Measurements from ENCODE around the gene PDE2A.

DNA sequence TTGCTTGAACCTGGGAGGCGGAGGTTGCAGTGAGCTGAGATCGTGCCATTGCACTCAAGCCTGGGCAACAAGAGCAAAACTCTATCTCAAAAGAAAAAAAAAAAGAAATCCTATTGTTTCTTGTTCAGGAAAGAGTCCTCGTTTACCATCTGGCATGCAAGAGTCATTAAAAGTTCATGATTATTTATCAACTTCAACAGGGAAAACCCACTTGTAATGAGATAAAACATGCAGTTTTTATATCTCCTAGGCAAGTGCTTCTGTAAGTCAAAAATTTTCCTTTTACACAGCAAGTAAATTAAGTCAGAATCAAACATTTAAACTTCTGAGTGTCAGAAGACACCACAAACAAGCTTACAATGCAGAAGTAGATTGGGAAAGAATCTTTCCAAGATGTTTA is 145.2 kb downstream of the PDE2A start:
- TF ChIP-seq, protein P1, sequence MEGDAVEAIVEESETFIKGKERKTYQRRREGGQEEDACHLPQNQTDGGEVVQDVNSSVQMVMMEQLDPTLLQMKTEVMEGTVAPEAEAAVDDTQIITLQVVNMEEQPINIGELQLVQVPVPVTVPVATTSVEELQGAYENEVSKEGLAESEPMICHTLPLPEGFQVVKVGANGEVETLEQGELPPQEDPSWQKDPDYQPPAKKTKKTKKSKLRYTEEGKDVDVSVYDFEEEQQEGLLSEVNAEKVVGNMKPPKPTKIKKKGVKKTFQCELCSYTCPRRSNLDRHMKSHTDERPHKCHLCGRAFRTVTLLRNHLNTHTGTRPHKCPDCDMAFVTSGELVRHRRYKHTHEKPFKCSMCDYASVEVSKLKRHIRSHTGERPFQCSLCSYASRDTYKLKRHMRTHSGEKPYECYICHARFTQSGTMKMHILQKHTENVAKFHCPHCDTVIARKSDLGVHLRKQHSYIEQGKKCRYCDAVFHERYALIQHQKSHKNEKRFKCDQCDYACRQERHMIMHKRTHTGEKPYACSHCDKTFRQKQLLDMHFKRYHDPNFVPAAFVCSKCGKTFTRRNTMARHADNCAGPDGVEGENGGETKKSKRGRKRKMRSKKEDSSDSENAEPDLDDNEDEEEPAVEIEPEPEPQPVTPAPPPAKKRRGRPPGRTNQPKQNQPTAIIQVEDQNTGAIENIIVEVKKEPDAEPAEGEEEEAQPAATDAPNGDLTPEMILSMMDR (conservative IDR thresholded peaks at IDR 0.05), result no peak
- TF ChIP-seq EZH2 (IDR thresholded peaks at IDR 0.05; ENCODE audit: low read depth), result no peak

Data from PC-9 (cell line).